SK-N-MC (cell line): ENCODE results near the gene METTL3.

Experiments used
- EZH2 ChIP-seq: fragments of 200-600 bp; sonication (generic); IDR thresholded peaks from one replicate; pipeline ENCODE4 v1.6.1; 2017; ENCODE audit warnings: antibody characterized with exemption
- POLR2AphosphoS5 ChIP-seq: IDR thresholded peaks from 2 replicates; pipeline ENCODE4 v1.6.1; 2012; ENCODE audit warnings: mild to moderate bottlenecking, low read depth, low read length, borderline replicate concordance

DNA sequence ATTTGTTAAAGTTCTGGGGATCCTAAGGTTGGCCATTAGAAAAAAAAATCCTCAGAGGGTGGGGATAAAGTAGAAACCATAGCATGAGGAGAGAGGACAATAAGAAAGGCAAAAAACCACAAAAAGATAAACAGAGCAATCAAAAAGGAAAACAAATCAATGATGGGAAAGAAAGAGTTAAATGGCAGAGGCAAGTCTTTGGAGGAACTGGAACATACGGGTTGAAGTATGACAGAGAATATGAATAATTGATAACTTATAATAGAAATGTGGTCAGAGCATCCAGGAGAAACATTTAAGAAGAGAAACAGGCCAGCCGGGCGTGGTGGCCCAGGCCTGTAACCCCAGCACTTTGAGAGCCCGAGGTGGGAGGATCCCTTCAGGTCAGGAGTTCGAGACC, 32.8 kb upstream of the METTL3 start:
- no peak for TF ChIP-seq POLR2AphosphoS5
- no peak for TF ChIP-seq EZH2
